ENCODE data around the gene ZNF618.

The ZNF618 gene

DNA sequence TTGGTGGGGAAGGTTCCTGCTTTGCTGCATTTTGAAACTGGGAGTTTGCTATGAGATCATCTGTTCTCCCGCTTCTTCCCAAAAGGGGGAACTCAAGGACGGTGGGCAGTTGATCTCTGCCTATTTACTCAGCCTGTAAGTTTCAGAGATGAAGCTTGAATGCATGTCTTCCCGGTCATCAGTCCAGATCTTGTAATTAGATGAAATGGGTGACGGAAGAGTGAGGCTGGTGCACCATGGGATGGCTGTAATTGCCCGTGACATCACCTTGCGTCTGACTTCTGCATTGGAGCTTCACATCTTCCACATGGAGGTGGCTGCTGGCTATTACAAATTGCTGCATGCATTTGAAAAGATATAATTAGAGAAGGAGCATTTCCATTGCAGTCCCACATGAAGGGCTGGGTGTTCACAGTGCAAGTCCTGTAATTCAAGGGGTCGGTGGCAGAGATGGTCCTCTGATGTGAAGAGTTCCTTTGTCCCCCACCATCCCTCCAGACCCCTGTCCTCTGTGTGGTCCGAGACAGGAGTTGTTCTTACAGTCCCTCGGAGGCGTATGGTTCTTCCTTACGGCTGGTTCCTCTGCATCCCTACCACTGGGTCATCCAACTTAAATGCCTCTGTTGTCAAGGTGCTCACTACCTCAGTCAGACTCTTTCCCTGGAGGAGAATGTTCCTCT lies 72.9 kb downstream of the ZNF618 start:
- H3K27ac Mint-ChIP-seq = no peak overlapping the region
- H3K36me3 Mint-ChIP-seq = no peaks in the 10 kb centered on the region
- no peaks in the 10 kb centered on the region for H3K9me3 Mint-ChIP-seq (ENCODE audit: low read depth)
- H3K4me1 Mint-ChIP-seq (ENCODE audit: low read depth) = no peaks in the 10 kb centered on the region
- H3K27me3 Mint-ChIP-seq = no peaks in the 10 kb centered on the region
- no peak overlapping the region for H3K4me3 Mint-ChIP-seq

DNA sequence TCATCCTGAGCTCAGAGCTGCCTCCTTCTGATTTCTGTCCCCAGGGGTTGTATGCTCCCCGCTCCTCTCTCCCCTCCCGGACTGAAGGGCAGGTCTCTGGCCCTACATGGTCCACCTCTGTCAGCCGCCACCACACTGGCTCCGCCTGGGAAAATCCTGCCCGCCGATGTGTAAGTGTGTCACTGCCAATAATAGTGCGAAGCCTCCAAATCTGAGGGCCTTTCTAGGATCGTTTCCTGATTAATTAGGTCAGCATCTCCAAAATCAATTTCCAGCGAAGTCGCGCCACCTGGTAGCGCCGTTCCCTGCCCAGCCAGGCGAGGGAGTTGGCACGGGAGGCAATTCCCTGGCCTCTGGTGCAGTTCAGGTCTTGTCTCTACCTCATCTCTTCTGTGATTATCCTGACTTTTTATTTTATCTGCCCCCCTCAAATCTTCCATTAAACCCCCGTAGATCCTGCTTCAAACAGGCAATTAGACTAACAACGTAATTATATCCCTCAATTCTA lies 73.5 kb downstream of the ZNF618 start:
- Mint-ChIP-seq H3K9me3 (ENCODE audit: low read depth) (no peaks in the 10 kb centered on the region), H3K36me3 (no peaks in the 10 kb centered on the region), H3K27ac (no peak overlapping the region), H3K4me3 (no peak overlapping the region), H3K27me3 (no peaks in the 10 kb centered on the region), H3K4me1 (ENCODE audit: low read depth) (no peaks in the 10 kb centered on the region)

DNA sequence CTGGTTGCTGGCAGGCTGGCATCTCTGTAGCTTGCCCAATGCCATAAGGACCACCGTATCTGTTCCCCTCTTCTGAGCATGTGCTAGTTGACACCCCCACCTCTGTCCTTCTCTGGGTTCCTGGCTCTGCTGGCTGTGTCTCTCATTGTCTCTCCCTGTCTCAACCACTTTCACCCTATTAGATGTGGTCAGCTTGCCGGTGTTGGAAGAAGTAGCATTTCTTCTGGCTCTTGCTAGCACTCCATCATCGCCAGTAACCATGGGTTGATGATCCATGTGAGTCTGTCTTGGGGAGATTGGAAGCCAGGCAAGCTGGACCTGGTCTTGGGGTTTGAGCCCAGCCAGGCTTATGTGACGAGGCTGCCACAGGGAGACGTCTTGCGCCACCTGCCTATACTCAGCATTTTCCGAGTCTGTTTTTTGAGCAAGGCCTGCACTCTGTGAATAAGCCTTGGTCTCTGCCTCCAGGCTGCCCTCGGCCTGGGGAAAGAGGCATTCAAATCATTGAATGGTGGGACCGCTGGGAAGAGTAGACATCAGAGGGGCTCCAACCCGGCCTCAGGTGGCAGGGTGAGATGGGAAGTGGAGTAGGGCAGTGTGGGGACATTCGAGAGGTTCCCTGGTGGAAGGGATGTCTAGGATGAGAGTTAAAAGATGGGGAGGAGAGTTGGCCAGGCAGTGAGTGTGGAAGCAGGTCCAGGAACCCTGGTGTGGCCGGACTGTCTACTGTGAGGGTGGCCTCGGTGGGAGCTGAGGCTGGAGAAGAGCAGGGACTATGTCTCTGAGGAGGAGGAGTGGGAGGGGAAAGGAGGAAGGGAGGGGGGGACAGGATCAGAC lies 74.3 kb downstream of the ZNF618 start:
- no peak overlapping the region for H3K27ac Mint-ChIP-seq
- no peaks in the 10 kb centered on the region for H3K27me3 Mint-ChIP-seq
- H3K4me3 Mint-ChIP-seq = no peak overlapping the region
- H3K4me1 Mint-ChIP-seq (ENCODE audit: low read depth) = no peaks in the 10 kb centered on the region
- H3K9me3 Mint-ChIP-seq (ENCODE audit: low read depth) = no peaks in the 10 kb centered on the region
- no peaks in the 10 kb centered on the region for H3K36me3 Mint-ChIP-seq

DNA sequence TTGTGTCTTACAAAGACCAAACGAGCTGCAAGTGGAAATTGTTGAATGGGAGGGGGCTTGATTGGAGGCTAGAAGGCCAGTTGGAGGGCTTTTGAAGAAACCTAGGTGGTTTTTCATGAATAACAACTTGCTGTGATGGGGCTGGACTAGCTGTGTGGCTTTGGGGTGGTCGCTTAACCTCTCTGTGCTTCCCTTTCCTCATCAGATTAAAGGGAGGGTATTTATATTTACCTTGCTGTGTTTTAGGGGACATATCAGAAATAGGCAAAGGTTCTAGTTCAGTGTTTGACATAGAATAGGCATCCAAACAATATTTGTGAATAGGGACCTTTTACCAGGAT lies 74.9 kb downstream of the ZNF618 start:
- Mint-ChIP-seq H3K36me3 (no peaks in the 10 kb centered on the region), H3K4me3 (no peak overlapping the region), H3K27me3 (no peaks in the 10 kb centered on the region), H3K27ac (no peak overlapping the region), H3K4me1 (ENCODE audit: low read depth) (no peaks in the 10 kb centered on the region), H3K9me3 (ENCODE audit: low read depth) (no peaks in the 10 kb centered on the region)

DNA sequence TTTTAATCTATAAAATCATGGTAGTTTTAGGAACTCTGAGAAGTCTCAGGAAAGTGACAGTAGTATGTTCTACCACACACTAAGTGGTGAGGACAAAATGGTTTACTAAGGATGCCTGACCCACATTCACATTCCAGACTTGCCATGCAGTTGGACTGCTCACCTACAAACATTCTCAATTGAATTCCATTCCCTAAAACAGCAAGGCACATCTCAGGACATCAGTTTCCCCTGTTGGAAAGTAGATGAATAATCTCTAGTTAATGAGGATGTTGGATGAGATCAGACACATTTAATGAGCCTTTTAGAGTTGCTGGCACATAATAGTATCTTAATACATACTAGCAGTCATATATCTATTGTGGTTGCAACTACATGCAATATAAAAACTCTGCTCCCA lies 76.6 kb downstream of the ZNF618 start:
- Mint-ChIP-seq H3K9me3 (ENCODE audit: low read depth) (no peaks in the 10 kb centered on the region), H3K36me3 (no peaks in the 10 kb centered on the region), H3K27me3 (no peaks in the 10 kb centered on the region), H3K4me3 (no peak overlapping the region), H3K27ac (no peak overlapping the region), H3K4me1 (ENCODE audit: low read depth) (no peaks in the 10 kb centered on the region)

DNA sequence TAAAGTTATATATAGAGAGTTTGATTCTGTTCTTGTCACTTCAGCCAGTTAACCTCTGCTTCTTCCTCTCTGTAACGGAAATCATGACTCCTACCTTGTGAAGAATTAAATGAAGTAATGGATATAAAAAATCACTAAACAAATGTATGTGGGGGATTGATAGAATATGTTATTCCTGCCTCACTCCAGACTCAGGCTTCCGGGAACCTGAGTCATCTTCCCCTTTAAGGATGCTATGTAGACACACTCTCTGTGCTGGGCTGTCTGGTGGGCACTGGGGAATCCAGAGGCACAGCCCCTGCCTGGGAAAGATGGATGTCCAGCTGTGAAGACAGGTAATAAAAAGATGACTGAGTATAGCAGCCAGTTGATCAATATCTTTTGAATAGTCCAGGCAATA lies 77.4 kb downstream of the ZNF618 start:
- Mint-ChIP-seq H3K36me3 (no peaks in the 10 kb centered on the region), H3K4me3 (no peak overlapping the region), H3K27ac (no peak overlapping the region), H3K27me3 (no peaks in the 10 kb centered on the region), H3K9me3 (ENCODE audit: low read depth) (no peaks in the 10 kb centered on the region), H3K4me1 (ENCODE audit: low read depth) (no peaks in the 10 kb centered on the region)

DNA sequence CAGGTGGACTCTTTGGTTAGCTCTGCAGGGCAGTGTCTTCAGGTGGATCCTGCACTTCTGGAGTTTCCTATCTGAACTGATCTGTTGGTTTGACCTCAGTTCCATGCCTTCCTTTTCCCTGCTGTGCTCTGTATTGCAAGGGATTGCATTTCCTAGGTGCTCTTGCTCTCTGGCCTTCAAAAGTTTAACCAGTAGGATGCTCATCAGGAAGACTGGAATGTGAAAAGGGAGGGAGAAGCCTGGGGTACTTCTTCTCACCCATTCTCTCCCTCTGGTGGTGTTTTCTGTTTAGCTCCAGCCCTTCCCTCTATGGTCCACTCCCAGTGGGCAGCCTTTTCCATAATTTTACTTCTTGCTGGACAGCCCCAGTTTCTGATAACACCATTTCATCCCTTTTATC lies 78.5 kb downstream of the ZNF618 start:
- Mint-ChIP-seq H3K27me3 (no peaks in the 10 kb centered on the region), H3K9me3 (ENCODE audit: low read depth) (no peaks in the 10 kb centered on the region), H3K4me3 (no peak overlapping the region), H3K4me1 (ENCODE audit: low read depth) (no peaks in the 10 kb centered on the region), H3K36me3 (no peaks in the 10 kb centered on the region), H3K27ac (no peak overlapping the region)

DNA sequence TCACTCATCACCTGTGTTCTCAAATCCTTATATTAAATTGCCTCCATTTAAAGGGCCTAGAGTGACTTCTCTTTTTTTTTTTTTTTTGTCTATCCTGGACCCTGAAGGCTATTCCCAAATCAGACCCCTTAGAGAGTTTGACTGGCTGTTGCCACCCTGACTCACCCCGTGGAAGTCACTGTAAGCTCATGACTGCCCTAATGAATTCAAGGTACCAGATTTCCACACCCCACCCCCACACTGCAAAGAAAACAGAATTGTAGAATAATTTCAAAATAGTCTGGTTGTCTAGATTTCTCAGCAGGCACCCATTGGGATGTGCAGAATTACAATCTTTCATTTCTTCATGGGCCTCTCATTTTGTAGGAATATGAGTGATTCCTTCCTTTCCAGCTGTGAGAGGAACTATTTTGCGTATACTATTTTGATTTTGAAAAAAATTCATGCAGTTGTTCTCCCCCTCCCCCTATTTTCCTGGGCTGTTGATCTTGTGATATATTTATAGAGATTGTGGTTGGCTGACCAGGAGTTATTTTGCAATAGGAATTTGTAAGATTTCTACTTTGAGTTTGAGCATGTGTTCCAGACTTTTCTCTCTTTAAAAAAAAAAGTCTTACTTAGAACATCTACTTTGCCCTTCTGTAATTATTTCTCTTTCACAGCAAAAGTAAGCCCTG lies 79.1 kb downstream of the ZNF618 start:
- no peak overlapping the region for H3K4me3 Mint-ChIP-seq

DNA sequence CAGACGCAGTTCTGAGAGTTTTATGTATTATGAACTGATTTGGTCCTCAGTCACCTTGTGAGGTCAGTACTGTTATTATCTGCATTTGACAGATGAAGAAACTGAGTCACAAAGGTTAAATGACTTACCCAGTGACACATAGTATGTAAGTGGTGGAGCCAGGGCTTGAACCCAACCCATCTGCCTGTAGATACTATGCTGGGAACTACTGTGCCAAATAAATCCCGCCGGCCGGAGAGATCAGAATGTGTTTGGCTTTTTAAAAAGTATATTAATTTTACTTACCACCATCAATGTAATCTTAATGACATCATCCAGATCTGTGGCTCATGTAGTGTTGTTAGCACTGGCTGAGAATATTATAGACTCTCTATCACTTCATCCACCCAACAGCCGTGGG lies 80.8 kb downstream of the ZNF618 start:
- H3K4me3 Mint-ChIP-seq = no peak overlapping the region
- no peaks in the 10 kb centered on the region for H3K36me3 Mint-ChIP-seq
- no peaks in the 10 kb centered on the region for H3K9me3 Mint-ChIP-seq (ENCODE audit: low read depth)
- no peaks in the 10 kb centered on the region for H3K27me3 Mint-ChIP-seq
- H3K4me1 Mint-ChIP-seq (ENCODE audit: low read depth) = no peaks in the 10 kb centered on the region
- H3K27ac Mint-ChIP-seq = no peak overlapping the region

More for the DNA sequence above, 79.1 kb downstream of the ZNF618 start:
- Mint-ChIP-seq H3K9me3 (ENCODE audit: low read depth) (no peaks in the 10 kb centered on the region), H3K4me1 (ENCODE audit: low read depth) (no peaks in the 10 kb centered on the region), H3K27ac (no peak overlapping the region), H3K27me3 (no peaks in the 10 kb centered on the region), H3K36me3 (no peaks in the 10 kb centered on the region)

DNA sequence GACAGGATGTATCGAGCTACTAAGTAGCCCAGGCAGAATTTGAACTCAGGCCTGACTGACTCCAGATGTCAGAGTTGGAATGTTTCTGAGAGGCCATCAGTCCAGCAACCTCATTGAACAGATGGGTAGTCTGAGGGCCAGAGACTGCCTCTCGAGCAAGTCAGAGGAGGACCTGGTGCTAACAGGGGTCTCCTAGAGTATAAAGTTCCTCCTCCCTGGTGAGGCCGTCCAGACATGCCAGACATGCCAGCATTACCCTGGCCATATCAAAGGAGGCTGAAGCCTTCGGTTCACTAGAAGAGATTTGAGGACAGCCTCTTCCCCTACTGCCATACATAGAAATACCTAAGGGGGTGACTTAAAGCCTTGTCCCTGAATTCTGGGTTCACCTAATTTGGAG lies 81.2 kb downstream of the ZNF618 start:
- H3K9me3 Mint-ChIP-seq (ENCODE audit: low read depth) = no peaks in the 10 kb centered on the region
- H3K27ac Mint-ChIP-seq = no peak overlapping the region
- no peaks in the 10 kb centered on the region for H3K4me1 Mint-ChIP-seq (ENCODE audit: low read depth)
- no peaks in the 10 kb centered on the region for H3K27me3 Mint-ChIP-seq
- no peaks in the 10 kb centered on the region for H3K36me3 Mint-ChIP-seq
- no peak overlapping the region for H3K4me3 Mint-ChIP-seq

DNA sequence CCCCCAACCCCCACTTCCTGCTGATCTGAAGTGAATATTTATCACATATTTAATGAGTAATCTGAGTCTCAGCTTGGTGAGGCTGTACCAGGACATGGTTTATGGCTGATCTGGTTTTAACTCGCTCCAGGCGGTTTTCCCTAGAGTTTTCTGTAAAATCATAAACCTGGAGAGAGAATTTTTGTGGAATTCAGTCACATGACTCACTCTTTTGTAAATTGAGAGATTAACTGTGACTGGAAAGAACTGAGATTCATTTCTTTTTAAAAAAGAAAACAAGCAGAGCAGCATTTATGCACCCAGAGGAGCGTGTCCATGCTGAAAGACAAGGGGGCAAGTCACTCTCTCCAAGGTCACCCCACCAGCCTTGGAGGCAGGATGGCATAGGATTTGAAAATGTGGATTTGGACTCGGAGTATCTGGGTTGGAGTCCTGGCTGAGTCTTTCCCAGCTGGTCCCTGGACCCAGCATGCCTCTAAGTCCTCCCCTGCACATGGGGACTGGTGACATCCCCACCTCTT lies 81.8 kb downstream of the ZNF618 start:
- Mint-ChIP-seq H3K9me3 (ENCODE audit: low read depth) (no peaks in the 10 kb centered on the region), H3K27me3 (no peaks in the 10 kb centered on the region), H3K4me3 (no peak overlapping the region), H3K27ac (no peak overlapping the region), H3K36me3 (no peaks in the 10 kb centered on the region), H3K4me1 (ENCODE audit: low read depth) (no peaks in the 10 kb centered on the region)

DNA sequence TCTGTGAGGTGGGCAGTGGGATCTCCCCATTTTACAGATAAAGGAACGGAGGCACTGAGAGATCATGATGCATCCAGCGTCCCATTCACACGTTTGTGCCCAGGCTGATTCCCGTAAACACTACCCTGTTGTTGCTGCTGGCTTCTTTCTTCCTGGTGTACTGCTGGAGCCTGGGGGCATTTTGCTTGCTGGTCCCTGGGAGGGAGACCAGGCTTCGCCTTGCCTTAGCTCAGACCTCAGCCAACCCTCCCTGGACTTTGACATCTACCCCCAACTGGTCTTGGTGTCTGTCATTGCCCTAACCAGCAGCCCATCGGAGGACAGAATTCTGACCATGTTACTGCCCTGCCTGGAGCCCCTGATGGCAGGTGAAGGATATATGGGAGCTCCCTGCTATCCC lies 82.4 kb downstream of the ZNF618 start:
- no peaks in the 10 kb centered on the region for H3K36me3 Mint-ChIP-seq
- H3K9me3 Mint-ChIP-seq (ENCODE audit: low read depth) = no peaks in the 10 kb centered on the region
- no peak overlapping the region for H3K27ac Mint-ChIP-seq
- H3K4me1 Mint-ChIP-seq (ENCODE audit: low read depth) = no peaks in the 10 kb centered on the region
- H3K27me3 Mint-ChIP-seq = no peaks in the 10 kb centered on the region
- H3K4me3 Mint-ChIP-seq = no peak overlapping the region

DNA sequence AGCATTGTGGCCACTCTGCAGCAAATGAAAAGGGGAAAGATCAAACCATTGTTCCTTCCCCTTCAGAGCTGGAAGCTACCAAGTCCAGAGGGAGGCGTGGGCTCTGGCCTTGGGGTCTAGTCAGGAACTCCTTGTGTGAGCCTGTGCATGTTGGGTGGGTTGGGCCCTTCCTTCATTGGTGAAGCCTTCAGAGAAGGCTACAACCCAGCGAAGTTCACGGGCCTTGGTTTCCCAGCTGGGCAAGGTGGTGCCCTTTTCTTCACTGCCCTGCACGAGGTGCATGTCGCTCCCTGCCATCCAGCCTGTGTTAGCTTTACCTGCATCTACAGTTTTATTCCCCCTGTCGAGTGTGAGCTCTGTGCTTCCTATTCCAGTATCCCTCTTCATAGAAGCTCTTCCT lies 84.7 kb downstream of the ZNF618 start:
- no peak overlapping the region for H3K27ac Mint-ChIP-seq
- H3K4me3 Mint-ChIP-seq = no peak overlapping the region
- no peaks in the 10 kb centered on the region for H3K4me1 Mint-ChIP-seq (ENCODE audit: low read depth)
- H3K27me3 Mint-ChIP-seq = no peaks in the 10 kb centered on the region
- H3K36me3 Mint-ChIP-seq = no peaks in the 10 kb centered on the region
- no peaks in the 10 kb centered on the region for H3K9me3 Mint-ChIP-seq (ENCODE audit: low read depth)

DNA sequence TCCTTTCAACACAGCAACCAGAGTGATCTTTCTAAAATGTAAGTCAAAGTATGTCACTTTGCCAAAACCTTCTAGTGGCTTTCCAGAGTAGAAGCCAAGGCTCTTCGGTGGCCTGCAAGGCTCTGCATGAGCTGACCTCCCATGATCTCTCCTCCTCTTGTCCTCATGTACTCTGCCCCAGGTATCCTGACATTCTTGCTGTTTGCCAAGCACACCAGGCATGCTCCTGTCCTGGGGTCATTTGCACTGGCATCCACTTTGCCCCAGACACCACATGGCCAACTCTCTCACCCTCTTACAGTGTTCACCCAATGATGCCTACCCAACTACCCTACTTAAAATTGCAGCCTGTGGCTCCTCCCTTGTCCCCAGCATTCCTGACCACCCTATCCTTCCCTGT lies 86.3 kb downstream of the ZNF618 start:
- no peak overlapping the region for H3K4me3 Mint-ChIP-seq
- no peaks in the 10 kb centered on the region for H3K36me3 Mint-ChIP-seq
- H3K4me1 Mint-ChIP-seq (ENCODE audit: low read depth) = no peaks in the 10 kb centered on the region
- no peaks in the 10 kb centered on the region for H3K27me3 Mint-ChIP-seq
- H3K9me3 Mint-ChIP-seq (ENCODE audit: low read depth) = no peaks in the 10 kb centered on the region
- no peak overlapping the region for H3K27ac Mint-ChIP-seq

DNA sequence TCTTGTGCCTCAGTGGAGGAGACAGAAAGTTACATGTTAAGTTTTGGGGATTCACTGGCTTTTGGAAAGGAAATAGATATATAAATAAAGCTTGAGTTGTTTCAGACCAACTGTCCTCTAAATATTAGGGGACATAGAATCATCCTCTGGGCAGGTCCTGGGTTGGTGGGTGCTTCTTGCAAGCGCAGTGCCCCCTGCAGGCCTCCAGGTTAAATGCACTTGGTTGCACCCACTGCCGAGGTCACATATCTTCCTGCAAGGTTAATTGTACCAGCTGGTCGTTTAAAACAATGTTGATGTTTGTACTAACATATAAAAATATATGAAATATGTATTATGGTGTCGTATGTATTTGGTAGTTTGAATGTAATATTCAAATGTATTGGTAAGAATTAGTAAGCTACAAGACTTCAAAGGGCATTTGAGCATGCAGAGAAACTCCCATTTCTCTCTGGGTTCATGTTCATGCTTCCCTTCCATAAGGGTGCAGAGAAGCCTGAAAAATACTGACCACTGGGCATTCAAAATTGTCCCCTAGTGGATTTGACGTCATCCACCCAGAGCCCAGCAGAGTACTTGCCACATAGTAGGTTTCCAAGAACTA lies 87.0 kb downstream of the ZNF618 start:
- H3K27me3 Mint-ChIP-seq = no peaks in the 10 kb centered on the region
- no peak overlapping the region for H3K27ac Mint-ChIP-seq
- H3K4me1 Mint-ChIP-seq (ENCODE audit: low read depth) = no peaks in the 10 kb centered on the region
- H3K36me3 Mint-ChIP-seq = no peaks in the 10 kb centered on the region
- no peaks in the 10 kb centered on the region for H3K9me3 Mint-ChIP-seq (ENCODE audit: low read depth)
- H3K4me3 Mint-ChIP-seq = no peak overlapping the region
